ENCODE results near the gene ZNF486. TPM values are rescaled to one million over a fixed set of nuclear protein-coding genes. Genes with fewer than 3 reads are reported as not detected.

ZNF486 gene
- total RNA-seq, 1 experiment from 2014 or later = 21.1 TPM

GRCh38 chr19:20243629-20244028 lies 76.6 kb downstream of the ZNF486 start:
- H3K79me2 ChIP-seq (ENCODE audit: insufficient read depth, low read length) = no peaks in the 10 kb centered on the region
- H3K4me2 ChIP-seq (ENCODE audit: insufficient read depth, insufficient read length, low read length) = no peak overlapping the region
- H2AK5ac ChIP-seq (ENCODE audit: insufficient read length, low read length) = no peak overlapping the region
- H3K79me1 ChIP-seq (ENCODE audit: insufficient read depth, low read depth, low read length, poor library complexity, severe bottlenecking) = no peaks in the 10 kb centered on the region
- H4K91ac ChIP-seq (ENCODE audit: insufficient read length, low read depth, low read length) = no peak overlapping the region
- H2BK20ac ChIP-seq (ENCODE audit: low read depth, low read length, poor library complexity, severe bottlenecking) = no peak overlapping the region
- no peaks in the 10 kb centered on the region for H4K20me1 ChIP-seq (ENCODE audit: control insufficient read depth, insufficient read depth, insufficient read length)
- H3K27me3 ChIP-seq (ENCODE audit: insufficient read depth, low read length) = no peaks in the 10 kb centered on the region
- no CpG with 5 or more reads among the region's 4 CpGs for WGBS (ENCODE audit: extremely low coverage, insufficient read length, low lambda C conversion rate)
- H4K8ac ChIP-seq (replicated peaks; ENCODE audit: insufficient read length, low read depth, low read length) = no peak overlapping the region
- no peak overlapping the region for H3K9ac ChIP-seq (ENCODE audit: extremely low read depth, insufficient read length, low read length)
- H3K9me3 ChIP-seq (ENCODE audit: control insufficient read depth, low read depth, low read length) = no peaks in the 10 kb centered on the region
- no peak overlapping the region for H4K5ac ChIP-seq (ENCODE audit: insufficient read length, low read depth, low read length)
- Mint-ChIP-seq H3K4me3 (no peak overlapping the region), H3K27me3 (ENCODE audit: low read depth) (no peaks in the 10 kb centered on the region; the same call in 1 of the 2 replicates), H3K4me1 (peaks cover 31 to 35% of the 10 kb centered on the region in 2 experiments), H3K9me3 (peaks cover 12 to 16% of the 10 kb centered on the region in 2 experiments), H3K27ac (no peak overlapping the region), H3K36me3 (ENCODE audit: insufficient read depth in 1 of 3, low read depth in 3 of 3) (peaks cover 5 to 17% (median 8%) of the 10 kb centered on the region in 3 experiments)
- TF ChIP-seq, protein P1, sequence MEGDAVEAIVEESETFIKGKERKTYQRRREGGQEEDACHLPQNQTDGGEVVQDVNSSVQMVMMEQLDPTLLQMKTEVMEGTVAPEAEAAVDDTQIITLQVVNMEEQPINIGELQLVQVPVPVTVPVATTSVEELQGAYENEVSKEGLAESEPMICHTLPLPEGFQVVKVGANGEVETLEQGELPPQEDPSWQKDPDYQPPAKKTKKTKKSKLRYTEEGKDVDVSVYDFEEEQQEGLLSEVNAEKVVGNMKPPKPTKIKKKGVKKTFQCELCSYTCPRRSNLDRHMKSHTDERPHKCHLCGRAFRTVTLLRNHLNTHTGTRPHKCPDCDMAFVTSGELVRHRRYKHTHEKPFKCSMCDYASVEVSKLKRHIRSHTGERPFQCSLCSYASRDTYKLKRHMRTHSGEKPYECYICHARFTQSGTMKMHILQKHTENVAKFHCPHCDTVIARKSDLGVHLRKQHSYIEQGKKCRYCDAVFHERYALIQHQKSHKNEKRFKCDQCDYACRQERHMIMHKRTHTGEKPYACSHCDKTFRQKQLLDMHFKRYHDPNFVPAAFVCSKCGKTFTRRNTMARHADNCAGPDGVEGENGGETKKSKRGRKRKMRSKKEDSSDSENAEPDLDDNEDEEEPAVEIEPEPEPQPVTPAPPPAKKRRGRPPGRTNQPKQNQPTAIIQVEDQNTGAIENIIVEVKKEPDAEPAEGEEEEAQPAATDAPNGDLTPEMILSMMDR (conservative IDR thresholded peaks at IDR 0.05) = no peak
- no peak overlapping the region for H2BK15ac ChIP-seq (ENCODE audit: low read depth, low read length)
- no peak for DNase-seq
- H3T11ph ChIP-seq (ENCODE audit: low read length) = no peak overlapping the region
- no peak overlapping the region for H3K18ac ChIP-seq (ENCODE audit: insufficient read length, low read depth, low read length)
- no peaks in the 10 kb centered on the region for H3K23me2 ChIP-seq (ENCODE audit: insufficient read length, low read depth, low read length, poor library complexity, severe bottlenecking)
- no peak overlapping the region for H2AFZ ChIP-seq (ENCODE audit: low read length)
- H2BK5ac ChIP-seq (ENCODE audit: insufficient read length, low read length) = no peak overlapping the region
- H3K27ac ChIP-seq (ENCODE audit: insufficient read length, low read depth, low read length) = no peak overlapping the region
- peaks cover 3% of the 10 kb centered on the region; the same call in 1 of the 2 replicates for H3K4me1 ChIP-seq (ENCODE audit: insufficient read depth, low read length)
- H3K14ac ChIP-seq (ENCODE audit: insufficient read depth, low read length) = no peak overlapping the region
- H2BK120ac ChIP-seq (ENCODE audit: low read depth, low read length, poor library complexity, severe bottlenecking) = no peak overlapping the region
- no peak overlapping the region for H2BK12ac ChIP-seq (ENCODE audit: insufficient read length, low read depth, low read length)
- no peak overlapping the region for H3K56ac ChIP-seq (ENCODE audit: insufficient read length, low read depth, low read length)
- no peak overlapping the region for H3K23ac ChIP-seq (ENCODE audit: insufficient read length, low read depth, low read length)
- no peak overlapping the region for H3K4ac ChIP-seq (ENCODE audit: low read depth, low read length)

Data from H9 (cell line).